B cell (primary cell): ENCODE measurements around the gene POLA2. TPM values are rescaled to one million over a fixed set of nuclear protein-coding genes. Genes with fewer than 3 reads are reported as not detected.

Source experiments
- ATAC-seq: fragments of 200-7000 bp; cut with Tn5 transposase; one replicate; pipeline ENCODE4 v1.10.0; 2021; ENCODE audit warnings: low read depth, mild to moderate bottlenecking, moderate number of reproducible peaks, moderate library complexity
- CTCF ChIA-PET: fragments of 350-600 bp; sonication (Branson Sonifier 250); formaldehyde crosslinking; loops from one replicate; lab custom pipeline; 2021; ENCODE audit warnings: antibody characterized with exemption, inconsistent platforms; lab: Charles Lee
- POLR2A ChIA-PET: fragments of 350-600 bp; sonication (Branson Sonifier 250); formaldehyde crosslinking; loops from one replicate; lab custom pipeline; 2021; ENCODE audit warnings: antibody characterized with exemption; lab: Charles Lee
- DNase-seq: peaks from one replicate; pipeline ENCODE4 v3.0.0; 2013
- H2AFZ ChIP-seq: 2 replicates; pipeline ENCODE4 v1.6.1; 2012; ENCODE audit warnings: mild to moderate bottlenecking, low read depth, low read length; ENCODE audit not compliant: insufficient read depth, poor library complexity, severe bottlenecking
- H3K27ac ChIP-seq, 2 donors: 1 replicate in 1 of 2; 2 replicates in 1 of 2; pipeline ENCODE4 v1.5.1; 2012 to 2013; ENCODE audit warnings: low read length in 2 of 2, mild to moderate bottlenecking in 2 of 2, moderate library complexity in 1 of 2
- H3K27me3 ChIP-seq, 4 experiments: fragments of 200-600 bp in 1 of 4; sonication (generic) in 1 of 4; replicated peaks in 1 of 4; 1 replicate in 2 of 4; 2 replicates in 2 of 4; pipeline versions ENCODE4 v1.6.1 to v1.7.0; 2013 to 2016; ENCODE audit warnings: low read length in 3 of 4, mild to moderate bottlenecking in 2 of 4, mixed read lengths in 1 of 4, moderate library complexity in 1 of 4; ENCODE audit not compliant: insufficient read depth in 4 of 4, control insufficient read depth in 3 of 4; ENCODE audit errors: control extremely low read depth in 1 of 4
- H3K36me3 ChIP-seq, 2 experiments: replicated peaks in 1 of 2; 1 replicate in 1 of 2; 2 replicates in 1 of 2; pipeline versions ENCODE4 v1.6.1 to v1.7.1; 2013; ENCODE audit warnings: low read length in 1 of 2; ENCODE audit not compliant: insufficient read depth in 2 of 2, control insufficient read depth in 1 of 2; ENCODE audit errors: control extremely low read depth in 1 of 2, extremely low read depth in 1 of 2
- H3K4me1 ChIP-seq, 2 donors: fragments of 200-600 bp in 1 of 2; sonication (generic) in 1 of 2; 1 replicate in 1 of 2; 2 replicates in 1 of 2; pipeline versions ENCODE4 v1.5.1 to v1.6.1; 2013 to 2017; ENCODE audit warnings: low read length in 2 of 2; ENCODE audit not compliant: control insufficient read depth in 2 of 2, insufficient read depth in 2 of 2
- H3K4me2 ChIP-seq: replicated peaks from 2 replicates; pipeline ENCODE3; 2012; ENCODE audit warnings: mild to moderate bottlenecking, low read depth, low read length; ENCODE audit not compliant: poor library complexity, severe bottlenecking
- H3K4me3 ChIP-seq, 5 experiments: fragments of 200-600 bp in 1 of 5; sonication (generic) in 1 of 5; 1 replicate in 3 of 5; 2 replicates in 2 of 5; pipeline versions ENCODE4 v1.5.1 to v1.7.0; 2011 to 2016; ENCODE audit warnings: low read length in 4 of 5, mild to moderate bottlenecking in 4 of 5, low read depth in 2 of 5, control low read depth in 1 of 5, moderate library complexity in 1 of 5; ENCODE audit not compliant: insufficient read depth in 1 of 5; ENCODE audit errors: control extremely low read depth in 1 of 5, extremely low read depth in 1 of 5
- H3K79me2 ChIP-seq: fragments of 200-600 bp; sonication (generic); one replicate; pipeline ENCODE4 v1.6.0; 2016; ENCODE audit warnings: low read length; ENCODE audit not compliant: control insufficient read depth, insufficient read depth
- H3K9ac ChIP-seq: fragments of 200-600 bp; sonication (generic); 2 replicates; pipeline ENCODE4 v1.6.1; 2017; ENCODE audit warnings: mild to moderate bottlenecking, low read length, moderate library complexity
- H3K9me3 ChIP-seq, 3 donors: one replicate each; pipeline versions ENCODE4 v1.6.1 to v1.7.1; 2013; ENCODE audit warnings: low read length in 2 of 3; ENCODE audit not compliant: control insufficient read depth in 2 of 3, insufficient read depth in 1 of 3; ENCODE audit errors: control extremely low read depth in 1 of 3
- H4K20me1 ChIP-seq: 2 replicates; pipeline ENCODE4 v1.6.0; 2012; ENCODE audit warnings: mild to moderate bottlenecking, low read length; ENCODE audit not compliant: insufficient read depth, control insufficient read depth, poor library complexity, severe bottlenecking
- H3K27ac Mint-ChIP-seq: one replicate; pipeline ENCODE4 v1.8.0; 2021; ENCODE audit warnings: mixed read lengths
- H3K27me3 Mint-ChIP-seq: one replicate; pipeline ENCODE4 v1.8.0; 2021; ENCODE audit warnings: mixed read lengths
- H3K4me1 Mint-ChIP-seq: one replicate; pipeline ENCODE4 v1.8.0; 2021; ENCODE audit warnings: mixed read lengths
- H3K4me3 Mint-ChIP-seq: one replicate; pipeline ENCODE4 v1.8.0; 2021; ENCODE audit warnings: mixed read lengths
- H3K9me3 Mint-ChIP-seq: one replicate; pipeline ENCODE4 v1.8.0; 2022; ENCODE audit warnings: mixed read lengths; ENCODE audit not compliant: insufficient read depth
- EZH2 ChIP-seq: IDR thresholded peaks from 2 replicates; pipeline ENCODE4 v1.6.1; 2012; ENCODE audit warnings: borderline replicate concordance, low read depth, mild to moderate bottlenecking, moderate library complexity, low read length; ENCODE audit not compliant: insufficient read depth, poor library complexity, severe bottlenecking
- WGBS: methylation state at CpG from one replicate; pipeline ENCODE4 v1.1.5; 2013; ENCODE audit warnings: missing lambda C conversion rate; ENCODE audit not compliant: insufficient coverage; 5-methylcytosine and 5-hydroxymethylcytosine counted together
- intact Hi-C: fragments of 100-400 bp; cut with micrococcal nuclease; formaldehyde crosslinking; loops from one replicate; pipeline ENCODE4 v1.10.0; 2022
- polyA plus RNA-seq: library from polyadenylated mRNA; depleted of rRNA; stranded (reverse); fragments of >200 nt; gene quantifications from 2 replicates; pipeline ENCODE4 v1.2.3, GENCODE V29; 2012
- total RNA-seq, 2 donors: library from RNA; stranded (reverse); fragments of 120-200 nt in 1 of 2; gene quantifications; 1 replicate in 1 of 2; 2 replicates in 1 of 2; pipeline versions ENCODE4 v1.2.3 to v1.2.4, GENCODE V29; 2013 to 2022
- TF ChIP-seq, protein P1 (sequence below): fragments of 200-600 bp; IDR thresholded peaks from one replicate; pipeline ENCODE4 v1.8.0; 2022; ENCODE audit warnings: antibody characterized with exemption, mild to moderate bottlenecking

POLA2 gene
- total and polyA plus RNA-seq, 2 donors (not counting 1 experiment from before 2014, with no cell fraction given) = 13.0 to 28.7 TPM

DNA sequence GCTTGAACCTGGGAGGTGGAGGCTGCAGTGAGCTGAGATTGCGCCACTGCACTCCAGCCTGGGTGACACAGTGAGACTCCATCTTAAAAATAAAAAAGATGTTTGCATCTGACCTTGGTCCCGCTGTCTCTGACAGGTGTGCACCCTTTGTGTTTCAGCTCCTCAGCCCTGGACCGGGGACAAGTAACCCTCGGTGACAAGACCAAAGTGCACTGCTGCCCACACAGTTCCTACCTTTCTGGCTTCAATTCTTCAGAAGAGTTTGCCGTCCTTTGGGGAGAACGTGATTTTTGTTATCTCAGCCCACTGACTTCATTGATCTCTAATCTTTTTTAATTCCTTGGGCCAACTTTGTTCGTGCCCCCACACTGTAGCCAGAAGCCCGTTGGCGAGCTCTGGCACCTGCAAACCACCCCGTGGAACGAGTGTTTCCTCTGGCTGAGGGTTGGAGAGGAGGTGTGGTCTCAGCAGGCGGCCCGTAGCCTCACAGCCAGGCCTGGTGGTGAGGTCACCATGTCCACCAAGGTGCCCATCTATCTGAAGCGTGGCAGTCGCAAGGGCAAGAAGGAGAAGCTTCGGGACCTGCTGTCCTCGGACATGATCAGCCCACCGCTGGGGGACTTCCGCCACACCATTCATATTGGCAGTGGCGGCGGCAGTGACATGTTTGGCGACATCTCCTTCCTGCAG is 58.8 kb downstream of the POLA2 start:
- Histone ChIP-seq H3K4me3 (no peak overlapping the region), H3K9me3 (no peaks in the 10 kb centered on the region), H3K79me2 (no peaks in the 10 kb centered on the region), H3K27me3 (peaks cover 0 to 3% (median 0%) of the 10 kb centered on the region in 4 experiments), H4K20me1 (no peaks in the 10 kb centered on the region), H2AFZ (no peak overlapping the region), H3K36me3 (no peaks in the 10 kb centered on the region), H3K27ac (no peak overlapping the region), H3K9ac (no peak overlapping the region), H3K4me1 (peaks cover 4 to 6% of the 10 kb centered on the region in 2 donors), H3K4me2 (no peak overlapping the region)
- no peaks in the 10 kb centered on the region for H3K27me3 Mint-ChIP-seq
- H3K4me1 Mint-ChIP-seq = peaks cover 5% of the 10 kb centered on the region
- H3K27ac Mint-ChIP-seq = no peak overlapping the region
- ChIA-PET POLR2A (no interaction called here), CTCF (no interaction called here)
- no peaks in the 10 kb centered on the region for H3K9me3 Mint-ChIP-seq
- H3K4me3 Mint-ChIP-seq = no peak overlapping the region
- DNase-seq = no peak
- TF ChIP-seq, protein P1, sequence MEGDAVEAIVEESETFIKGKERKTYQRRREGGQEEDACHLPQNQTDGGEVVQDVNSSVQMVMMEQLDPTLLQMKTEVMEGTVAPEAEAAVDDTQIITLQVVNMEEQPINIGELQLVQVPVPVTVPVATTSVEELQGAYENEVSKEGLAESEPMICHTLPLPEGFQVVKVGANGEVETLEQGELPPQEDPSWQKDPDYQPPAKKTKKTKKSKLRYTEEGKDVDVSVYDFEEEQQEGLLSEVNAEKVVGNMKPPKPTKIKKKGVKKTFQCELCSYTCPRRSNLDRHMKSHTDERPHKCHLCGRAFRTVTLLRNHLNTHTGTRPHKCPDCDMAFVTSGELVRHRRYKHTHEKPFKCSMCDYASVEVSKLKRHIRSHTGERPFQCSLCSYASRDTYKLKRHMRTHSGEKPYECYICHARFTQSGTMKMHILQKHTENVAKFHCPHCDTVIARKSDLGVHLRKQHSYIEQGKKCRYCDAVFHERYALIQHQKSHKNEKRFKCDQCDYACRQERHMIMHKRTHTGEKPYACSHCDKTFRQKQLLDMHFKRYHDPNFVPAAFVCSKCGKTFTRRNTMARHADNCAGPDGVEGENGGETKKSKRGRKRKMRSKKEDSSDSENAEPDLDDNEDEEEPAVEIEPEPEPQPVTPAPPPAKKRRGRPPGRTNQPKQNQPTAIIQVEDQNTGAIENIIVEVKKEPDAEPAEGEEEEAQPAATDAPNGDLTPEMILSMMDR = no peak
- TF ChIP-seq EZH2 = no peak
- WGBS = 90% methylated on average over 19 of the region's 22 CpGs
- ATAC-seq = no peak
- intact Hi-C loops = no loop called here

DNA sequence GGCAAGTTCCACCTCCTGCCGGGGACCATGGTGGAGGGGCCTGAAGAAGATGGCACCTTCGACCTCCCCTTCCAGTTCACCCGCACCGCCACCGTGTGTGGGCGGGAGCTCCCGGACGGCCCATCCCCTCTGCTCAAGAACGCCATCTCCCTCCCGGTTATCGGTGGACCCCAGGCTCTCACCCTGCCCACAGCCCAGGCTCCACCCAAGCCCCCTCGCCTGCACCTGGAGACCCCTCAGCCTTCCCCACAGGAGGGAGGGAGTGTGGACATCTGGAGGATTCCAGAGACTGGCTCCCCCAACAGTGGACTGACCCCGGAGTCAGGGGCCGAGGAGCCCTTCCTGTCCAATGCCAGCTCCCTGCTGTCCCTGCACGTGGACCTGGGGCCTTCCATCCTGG is 59.3 kb downstream of the POLA2 start:
- Histone ChIP-seq H2AFZ (no peak overlapping the region), H4K20me1 (no peaks in the 10 kb centered on the region), H3K79me2 (no peaks in the 10 kb centered on the region), H3K9ac (no peak overlapping the region), H3K4me2 (no peak overlapping the region), H3K27ac (no peak overlapping the region), H3K36me3 (no peaks in the 10 kb centered on the region), H3K27me3 (peaks cover 0 to 3% (median 0%) of the 10 kb centered on the region in 4 experiments), H3K4me1 (peaks cover 0 to under 1% of the 10 kb centered on the region in 2 donors), H3K9me3 (no peaks in the 10 kb centered on the region), H3K4me3 (no peak overlapping the region)
- ChIA-PET CTCF (no interaction called here), POLR2A (no interaction called here)
- Mint-ChIP-seq H3K27ac (no peak overlapping the region), H3K4me3 (no peak overlapping the region), H3K4me1 (peaks cover under 1% of the 10 kb centered on the region), H3K9me3 (no peaks in the 10 kb centered on the region), H3K27me3 (no peaks in the 10 kb centered on the region)
- no peak for ATAC-seq
- no peak for DNase-seq
- TF ChIP-seq, protein P1 = no peak
- no peak for TF ChIP-seq EZH2
- intact Hi-C loops = no loop called here
- 98% methylated on average over 7 of the region's 15 CpGs for WGBS
